Fibroblast of pulmonary artery (primary cell): ENCODE results near the gene PSAT1.
"Not testable (repeated sequence)": the region's sequence is repeated elsewhere in the genome, so short reads cannot be mapped to it uniquely, and the experiment has no call there.

Source experiments
- DNase-seq: peaks from one replicate; pipeline ENCODE4 v3.0.0-alpha.2; 2010; ENCODE audit warnings: low read depth
- H3K4me3 ChIP-seq: replicated peaks from 2 replicates; pipeline ENCODE4 v1.5.1; 2011; ENCODE audit warnings: low read depth, mild to moderate bottlenecking, control low read depth, low read length, moderate library complexity
- CTCF ChIP-seq: IDR thresholded peaks from 2 replicates; pipeline ENCODE4 v1.5.1; 2011; ENCODE audit warnings: mild to moderate bottlenecking, control low read depth, low read length, inconsistent platforms; ENCODE audit errors: missing control alignments

The PSAT1 gene

GRCh38 chr9:78280982-78281668 is 15.8 kb upstream of the PSAT1 start:
- TF ChIP-seq CTCF, result no peak
- no peak overlapping the region for H3K4me3 ChIP-seq
- DNase-seq, result peak; percentile 94

DNA sequence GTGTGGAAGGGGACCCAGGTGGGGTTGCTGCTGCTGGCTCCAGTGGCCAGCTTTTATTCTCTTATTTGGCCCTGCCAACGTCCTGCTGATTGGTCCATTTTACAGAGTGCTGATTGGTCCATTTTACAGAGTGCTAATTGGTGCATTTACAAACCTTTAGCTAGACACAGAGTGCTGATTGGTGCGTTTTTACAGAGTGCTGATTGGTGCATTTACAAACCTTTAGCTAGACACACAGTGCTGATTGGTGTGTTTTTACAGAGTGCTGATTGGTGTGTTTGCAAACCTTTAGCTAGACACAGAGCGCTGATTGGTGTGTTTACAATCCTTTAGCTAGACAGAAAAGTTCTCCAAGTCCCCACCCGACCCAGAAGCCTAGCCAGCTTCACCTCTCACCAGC is 12.7 kb upstream of the PSAT1 start:
- not testable (repeated sequence) for DNase-seq, H3K4me3 ChIP-seq

DNA sequence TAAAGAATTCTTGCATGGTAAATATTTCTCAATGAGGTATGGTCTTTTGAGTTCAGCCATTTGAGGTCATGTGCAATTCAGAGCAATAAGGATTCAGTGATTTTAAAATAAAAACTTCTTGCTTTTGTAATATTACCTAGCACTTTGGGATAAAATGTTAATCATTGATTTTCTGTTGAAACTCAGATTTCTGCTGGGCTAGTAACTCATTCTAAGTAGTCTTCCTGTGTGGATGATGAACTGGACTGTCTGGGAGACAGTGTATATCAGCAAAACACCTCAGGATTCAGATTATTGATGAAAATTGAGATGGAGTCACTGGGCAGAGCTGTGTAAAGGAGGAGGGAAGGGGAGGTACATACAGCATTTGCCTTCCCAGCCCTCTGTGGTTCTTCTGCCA is 10.8 kb upstream of the PSAT1 start:
- no peak overlapping the region for H3K4me3 ChIP-seq
- no peak for TF ChIP-seq CTCF
- no peak for DNase-seq

GRCh38 chr9:78286946-78287388 is 10.0 kb upstream of the PSAT1 start:
- TF ChIP-seq CTCF, result no peak
- H3K4me3 ChIP-seq, result no peak overlapping the region
- DNase-seq, result no peak

- no peak for TF ChIP-seq CTCF
- DNase-seq, result no peak
- H3K4me3 ChIP-seq, result no peak overlapping the region
These were observed 8.6 kb upstream of the PSAT1 start for GRCh38 chr9:78288214-78288892.

- H3K4me3 ChIP-seq, result no peak overlapping the region
- DNase-seq, result no peak
- no peak for TF ChIP-seq CTCF
These were observed 7.5 kb upstream of the PSAT1 start for GRCh38 chr9:78289474-78289873.

GRCh38 chr9:78291240-78291925 is 5.5 kb upstream of the PSAT1 start:
- no peak overlapping the region for H3K4me3 ChIP-seq
- no peak for DNase-seq
- no peak for TF ChIP-seq CTCF
